DND-41 (cell line): ENCODE results near the gene RC3H1.

Experiments
- ATAC-seq: fragments of 200-7000 bp; cut with Tn5 transposase; 3 replicates; pipeline ENCODE4 v1.9.1; 2021; ENCODE audit warnings: low read depth; ENCODE audit not compliant: insufficient read depth
- DNase-seq: peaks from one replicate; pipeline ENCODE4 v3.0.0-alpha.2; 2020
- H2AFZ ChIP-seq: 2 replicates; pipeline ENCODE4 v1.6.0; 2012; ENCODE audit warnings: low read depth, low read length
- H3K27ac ChIP-seq: 2 replicates; pipeline ENCODE4 v1.5.1; 2012; ENCODE audit warnings: low read length, inconsistent platforms
- H3K27me3 ChIP-seq: fragments of 200-600 bp; sonication (generic); 2 replicates; pipeline ENCODE4 v1.6.0; 2012; ENCODE audit warnings: low read length, mild to moderate bottlenecking, inconsistent platforms; ENCODE audit not compliant: insufficient read depth, poor library complexity
- H3K36me3 ChIP-seq: 2 replicates; pipeline ENCODE4 v1.5.1; 2012; ENCODE audit warnings: low read length, inconsistent platforms; ENCODE audit not compliant: insufficient read depth
- H3K4me1 ChIP-seq: 2 replicates; pipeline ENCODE4 v1.5.1; 2012; ENCODE audit warnings: mild to moderate bottlenecking, low read length; ENCODE audit not compliant: insufficient read depth
- H3K4me2 ChIP-seq: 2 replicates; pipeline ENCODE4 v1.6.0; 2012; ENCODE audit warnings: mild to moderate bottlenecking, moderate library complexity, low read length, inconsistent platforms; ENCODE audit not compliant: insufficient read depth
- H3K4me3 ChIP-seq, 2 experiments: fragments of 200-600 bp in 1 of 2; shearing (Covaris generic) in 1 of 2; 2 replicates each; pipeline ENCODE4 v1.5.1; 2012 to 2016; ENCODE audit warnings: inconsistent platforms in 2 of 2, low read length in 2 of 2, mild to moderate bottlenecking in 2 of 2, low read depth in 1 of 2, moderate library complexity in 1 of 2
- H3K79me2 ChIP-seq: 2 replicates; pipeline ENCODE4 v1.6.0; 2012; ENCODE audit warnings: low read length, inconsistent platforms; ENCODE audit not compliant: insufficient read depth
- H3K9ac ChIP-seq: 2 replicates; pipeline ENCODE4 v1.6.0; 2012; ENCODE audit warnings: low read depth, mild to moderate bottlenecking, inconsistent platforms, low read length, moderate library complexity
- H3K9me3 ChIP-seq: 2 replicates; pipeline ENCODE4 v1.5.1; 2012; ENCODE audit warnings: low read length, moderate library complexity, mild to moderate bottlenecking, inconsistent platforms; ENCODE audit not compliant: insufficient read depth, severe bottlenecking
- H4K20me1 ChIP-seq: 2 replicates; pipeline ENCODE4 v1.6.0; 2012; ENCODE audit warnings: low read length; ENCODE audit not compliant: insufficient read depth
- EZH2 ChIP-seq: IDR thresholded peaks from 3 replicates; pipeline ENCODE4 v1.6.1; 2012; ENCODE audit warnings: borderline replicate concordance, low read depth, mild to moderate bottlenecking, moderate library complexity, low read length, inconsistent platforms; ENCODE audit not compliant: severe bottlenecking
- TF ChIP-seq, protein P1 (sequence below): IDR thresholded peaks from 2 replicates; pipeline ENCODE4 v1.5.1; 2012; ENCODE audit warnings: borderline replicate concordance, low read length, moderate library complexity, mild to moderate bottlenecking; ENCODE audit not compliant: poor library complexity, severe bottlenecking; ENCODE audit errors: extremely low read depth

RC3H1 gene

DNA sequence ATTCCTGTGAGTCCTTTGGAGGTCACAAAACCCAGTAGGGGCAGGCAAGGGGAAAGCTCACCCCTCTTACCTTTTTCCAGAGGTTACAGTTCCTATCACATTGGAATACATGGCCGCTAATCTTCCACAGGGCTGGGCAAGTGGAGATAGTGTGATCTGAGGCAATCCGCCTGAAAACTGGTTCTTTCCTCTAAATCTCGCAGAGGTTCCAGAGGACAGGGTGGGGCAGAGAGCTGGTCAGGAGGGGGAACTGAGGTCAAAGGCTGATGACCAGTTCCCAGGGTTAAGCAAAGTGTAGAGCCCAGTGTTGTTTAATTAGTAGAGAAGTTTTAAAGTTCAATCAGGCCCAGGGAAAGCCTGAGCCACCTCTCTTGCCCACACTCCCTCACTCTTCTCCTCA is 105.0 kb downstream of the RC3H1 start, which contains the start of gene SERPINC1:
Gene SERPINC1, minus strand, starts transcription at position 179 of the 400 bp plus-strand sequence. Its CDS starts 68 bp downstream, at position 111.
- Histone ChIP-seq H3K9ac (no peak within 1 kb of the TSS), H3K4me3 (no peak within 1 kb of the TSS), H2AFZ (no peak within 1 kb of the TSS), H4K20me1 (no peaks in the 10 kb centered on the region), H3K27me3 (no peaks in the 10 kb centered on the region), H3K4me1 (no peaks in the 10 kb centered on the region), H3K9me3 (no peaks in the 10 kb centered on the region), H3K36me3 (no peaks in the 10 kb centered on the region), H3K27ac (no peak within 1 kb of the TSS), H3K79me2 (no peaks in the 10 kb centered on the region), H3K4me2 (no peak within 1 kb of the TSS)
- no peak for ATAC-seq
- no peak for DNase-seq
- no peak for TF ChIP-seq EZH2
- TF ChIP-seq, protein P1, sequence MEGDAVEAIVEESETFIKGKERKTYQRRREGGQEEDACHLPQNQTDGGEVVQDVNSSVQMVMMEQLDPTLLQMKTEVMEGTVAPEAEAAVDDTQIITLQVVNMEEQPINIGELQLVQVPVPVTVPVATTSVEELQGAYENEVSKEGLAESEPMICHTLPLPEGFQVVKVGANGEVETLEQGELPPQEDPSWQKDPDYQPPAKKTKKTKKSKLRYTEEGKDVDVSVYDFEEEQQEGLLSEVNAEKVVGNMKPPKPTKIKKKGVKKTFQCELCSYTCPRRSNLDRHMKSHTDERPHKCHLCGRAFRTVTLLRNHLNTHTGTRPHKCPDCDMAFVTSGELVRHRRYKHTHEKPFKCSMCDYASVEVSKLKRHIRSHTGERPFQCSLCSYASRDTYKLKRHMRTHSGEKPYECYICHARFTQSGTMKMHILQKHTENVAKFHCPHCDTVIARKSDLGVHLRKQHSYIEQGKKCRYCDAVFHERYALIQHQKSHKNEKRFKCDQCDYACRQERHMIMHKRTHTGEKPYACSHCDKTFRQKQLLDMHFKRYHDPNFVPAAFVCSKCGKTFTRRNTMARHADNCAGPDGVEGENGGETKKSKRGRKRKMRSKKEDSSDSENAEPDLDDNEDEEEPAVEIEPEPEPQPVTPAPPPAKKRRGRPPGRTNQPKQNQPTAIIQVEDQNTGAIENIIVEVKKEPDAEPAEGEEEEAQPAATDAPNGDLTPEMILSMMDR, result no peak

DNA sequence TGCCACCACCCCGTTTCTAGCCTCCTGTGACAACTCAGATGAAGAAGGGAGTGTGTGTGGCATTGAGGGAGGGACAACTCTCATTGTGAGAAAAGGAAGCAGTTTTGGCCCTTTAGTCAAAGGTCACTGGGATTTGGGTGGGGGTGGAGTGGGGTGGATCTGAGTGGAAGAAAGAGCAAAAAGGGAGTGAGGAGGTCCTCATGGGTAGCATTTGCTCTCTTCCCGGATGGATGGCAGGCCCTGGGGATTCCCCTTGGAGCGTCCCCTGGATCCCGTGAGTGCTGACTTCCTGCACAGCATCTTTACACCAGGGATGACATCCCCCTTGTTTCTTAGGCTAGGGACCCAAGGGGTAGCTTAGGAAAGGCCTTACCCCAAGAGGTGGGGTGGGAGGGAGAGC is 105.5 kb downstream of the RC3H1 start:
- no peak for DNase-seq
- Histone ChIP-seq H3K4me2 (no peak overlapping the region), H2AFZ (no peak overlapping the region), H3K9ac (no peak overlapping the region), H3K4me3 (no peak overlapping the region), H4K20me1 (no peaks in the 10 kb centered on the region), H3K27ac (no peak overlapping the region), H3K36me3 (no peaks in the 10 kb centered on the region), H3K79me2 (no peaks in the 10 kb centered on the region), H3K9me3 (no peaks in the 10 kb centered on the region), H3K4me1 (no peaks in the 10 kb centered on the region), H3K27me3 (no peaks in the 10 kb centered on the region)
- no peak for ATAC-seq
- no peak for TF ChIP-seq EZH2
- TF ChIP-seq, protein P1, result no peak

DNA sequence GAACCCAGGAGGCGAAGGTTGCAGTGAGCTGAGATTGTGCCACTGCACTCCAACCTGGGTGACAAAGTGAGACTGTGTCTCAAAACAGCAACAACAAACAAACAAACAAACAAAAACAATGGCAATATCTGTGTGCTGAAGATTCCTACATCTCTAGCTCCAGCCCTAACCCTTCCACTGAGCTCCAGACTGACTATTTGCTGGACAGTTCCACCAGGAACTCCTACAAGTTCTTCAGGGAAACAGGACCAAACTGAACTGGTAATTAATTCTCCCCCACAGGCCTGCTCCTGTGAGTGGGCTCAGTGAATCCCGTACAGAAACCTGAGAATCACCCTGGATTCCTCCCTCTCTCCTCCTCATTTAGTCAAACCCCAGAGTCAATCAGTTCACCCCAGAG is 106.6 kb downstream of the RC3H1 start:
- H3K79me2 ChIP-seq, result no peaks in the 10 kb centered on the region
- no peaks in the 10 kb centered on the region for H3K36me3 ChIP-seq
- H4K20me1 ChIP-seq, result no peaks in the 10 kb centered on the region
- H3K27me3 ChIP-seq, result no peaks in the 10 kb centered on the region
- no peak for ATAC-seq
- DNase-seq, result no peak
- TF ChIP-seq, protein P1, result no peak
- TF ChIP-seq EZH2, result no peak
- no peaks in the 10 kb centered on the region for H3K9me3 ChIP-seq
- no peak overlapping the region for H3K27ac ChIP-seq
- H3K4me1 ChIP-seq, result no peaks in the 10 kb centered on the region
- H3K4me3 ChIP-seq, result no peak overlapping the region
- H3K4me2 ChIP-seq, result no peak overlapping the region
- H2AFZ ChIP-seq, result no peak overlapping the region
- no peak overlapping the region for H3K9ac ChIP-seq

DNA sequence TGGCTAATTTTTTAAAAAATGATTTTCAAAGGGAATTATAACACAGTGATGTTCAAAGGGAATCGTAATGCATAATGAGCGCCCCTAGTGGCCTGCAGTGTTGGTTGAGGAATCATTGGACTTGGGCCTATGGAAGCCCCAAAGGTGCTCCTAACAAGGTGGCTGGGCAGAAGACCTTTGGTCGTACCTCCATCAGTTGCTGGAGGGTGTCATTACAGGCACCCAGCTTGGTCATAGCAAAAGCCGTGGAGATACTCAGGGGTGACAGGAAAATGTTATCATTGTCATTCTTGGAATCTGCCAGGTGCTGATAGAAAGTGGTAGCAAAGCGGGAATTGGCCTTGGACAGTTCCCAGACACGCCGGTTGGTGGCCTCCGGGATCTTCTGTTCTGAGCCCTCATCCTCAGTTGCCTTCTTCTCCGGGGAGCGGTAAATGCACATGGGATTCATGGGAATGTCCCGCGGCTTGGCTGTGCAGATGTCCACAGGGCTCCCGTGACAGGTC is 107.7 kb downstream of the RC3H1 start:
- no peaks in the 10 kb centered on the region for H3K27me3 ChIP-seq
- no peaks in the 10 kb centered on the region for H3K36me3 ChIP-seq
- no peak overlapping the region for H2AFZ ChIP-seq
- H3K4me3 ChIP-seq, result no peak overlapping the region
- H3K9me3 ChIP-seq, result no peaks in the 10 kb centered on the region
- no peaks in the 10 kb centered on the region for H3K79me2 ChIP-seq
- H3K4me1 ChIP-seq, result no peaks in the 10 kb centered on the region
- H3K4me2 ChIP-seq, result no peak overlapping the region
- no peak overlapping the region for H3K27ac ChIP-seq
- ATAC-seq, result peak; percentile 67
- TF ChIP-seq, protein P1, result peak; percentile 55
- no peak for TF ChIP-seq EZH2
- no peaks in the 10 kb centered on the region for H4K20me1 ChIP-seq
- DNase-seq, result peak; percentile 34
- no peak overlapping the region for H3K9ac ChIP-seq
